ENCODE measurements around the gene CDY1B.
"Not testable (repeated sequence)": the region's sequence is repeated elsewhere in the genome, so short reads cannot be mapped to it uniquely, and the experiment has no call there.

Gene CDY1B, protein sequence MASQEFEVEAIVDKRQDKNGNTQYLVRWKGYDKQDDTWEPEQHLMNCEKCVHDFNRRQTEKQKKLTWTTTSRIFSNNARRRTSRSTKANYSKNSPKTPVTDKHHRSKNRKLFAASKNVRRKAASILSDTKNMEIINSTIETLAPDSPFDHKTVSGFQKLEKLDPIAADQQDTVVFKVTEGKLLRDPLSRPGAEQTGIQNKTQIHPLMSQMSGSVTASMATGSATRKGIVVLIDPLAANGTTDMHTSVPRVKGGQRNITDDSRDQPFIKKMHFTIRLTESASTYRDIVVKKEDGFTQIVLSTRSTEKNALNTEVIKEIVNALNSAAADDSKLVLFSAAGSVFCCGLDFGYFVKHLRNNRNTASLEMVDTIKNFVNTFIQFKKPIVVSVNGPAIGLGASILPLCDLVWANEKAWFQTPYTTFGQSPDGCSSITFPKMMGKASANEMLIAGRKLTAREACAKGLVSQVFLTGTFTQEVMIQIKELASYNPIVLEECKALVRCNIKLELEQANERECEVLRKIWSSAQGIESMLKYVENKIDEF

DNA sequence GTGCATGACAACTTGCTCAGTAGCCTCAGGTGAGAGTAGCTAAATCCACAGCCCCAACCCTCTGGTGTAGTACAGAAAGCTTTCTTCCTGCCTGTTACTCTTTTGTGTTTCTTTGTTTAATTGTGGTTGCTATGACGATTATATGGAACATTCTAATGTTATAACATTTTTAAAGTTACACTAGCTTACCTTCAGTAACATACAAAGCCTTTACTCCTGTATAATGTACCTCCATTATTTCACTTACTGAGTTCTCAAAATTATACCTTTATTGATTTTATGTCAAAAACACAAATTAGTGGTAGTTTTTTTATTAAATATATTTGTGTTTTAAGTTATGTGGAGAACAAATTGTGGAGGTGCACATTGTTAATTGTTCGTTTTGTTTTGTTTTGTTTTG is at the start of gene CDY1B:
Gene CDY1B, minus strand, starts transcription at position 101 of the 400 bp plus-strand sequence. CDS start 331 bp downstream, outside the sequence.
- H3K27ac ChIP-seq; DNase-seq (ENCODE audit: low spot score); POLR2A ChIA-PET (ENCODE audit: low non-redundant PET); CTCF ChIA-PET: not testable (repeated sequence)

DNA sequence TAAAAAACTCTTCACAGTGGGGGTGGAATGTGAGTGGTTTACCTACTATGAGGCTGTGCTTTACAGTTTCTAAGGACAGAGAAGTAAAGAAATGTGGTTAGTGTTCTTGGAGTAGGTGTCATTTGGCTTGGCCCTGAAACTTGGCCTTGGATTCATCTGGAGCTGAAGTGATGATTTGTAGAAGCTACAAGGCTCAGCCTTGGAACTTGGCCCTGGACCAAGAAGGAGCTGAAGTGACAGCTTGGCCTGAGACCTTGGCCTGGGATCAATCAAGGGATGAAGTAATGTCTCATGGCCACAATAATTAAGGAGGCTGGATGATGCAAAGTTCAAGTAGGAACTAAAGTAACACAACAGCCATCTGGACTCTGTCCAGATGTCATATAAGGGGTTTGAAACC is 1.7 kb upstream of the CDY1B start:
- CTCF ChIA-PET; POLR2A ChIA-PET (ENCODE audit: low non-redundant PET); DNase-seq (ENCODE audit: low spot score); H3K27ac ChIP-seq: not testable (repeated sequence)

DNA sequence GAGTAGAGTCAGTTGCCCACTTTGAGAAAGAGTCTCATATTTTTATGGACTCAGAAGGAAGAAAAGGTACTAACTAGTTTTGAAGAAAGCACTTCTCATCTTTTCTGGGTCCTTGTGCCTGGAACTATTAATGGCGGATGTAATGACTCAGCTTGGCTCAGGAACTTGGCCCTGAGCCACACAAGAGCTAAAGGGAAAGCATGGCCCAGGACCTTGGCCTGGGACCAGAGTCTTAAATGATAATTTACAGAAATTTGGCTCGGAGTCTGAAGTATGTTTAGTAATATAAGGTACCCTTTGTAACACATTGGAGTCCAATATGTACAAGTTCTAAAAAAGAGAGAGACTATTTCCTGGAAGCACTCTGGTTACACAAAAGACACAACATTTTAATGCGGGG is 4.6 kb downstream of the CDY1B start:
- CTCF ChIA-PET; POLR2A ChIA-PET (ENCODE audit: low non-redundant PET); DNase-seq (ENCODE audit: low spot score); H3K27ac ChIP-seq: not testable (repeated sequence)

DNA sequence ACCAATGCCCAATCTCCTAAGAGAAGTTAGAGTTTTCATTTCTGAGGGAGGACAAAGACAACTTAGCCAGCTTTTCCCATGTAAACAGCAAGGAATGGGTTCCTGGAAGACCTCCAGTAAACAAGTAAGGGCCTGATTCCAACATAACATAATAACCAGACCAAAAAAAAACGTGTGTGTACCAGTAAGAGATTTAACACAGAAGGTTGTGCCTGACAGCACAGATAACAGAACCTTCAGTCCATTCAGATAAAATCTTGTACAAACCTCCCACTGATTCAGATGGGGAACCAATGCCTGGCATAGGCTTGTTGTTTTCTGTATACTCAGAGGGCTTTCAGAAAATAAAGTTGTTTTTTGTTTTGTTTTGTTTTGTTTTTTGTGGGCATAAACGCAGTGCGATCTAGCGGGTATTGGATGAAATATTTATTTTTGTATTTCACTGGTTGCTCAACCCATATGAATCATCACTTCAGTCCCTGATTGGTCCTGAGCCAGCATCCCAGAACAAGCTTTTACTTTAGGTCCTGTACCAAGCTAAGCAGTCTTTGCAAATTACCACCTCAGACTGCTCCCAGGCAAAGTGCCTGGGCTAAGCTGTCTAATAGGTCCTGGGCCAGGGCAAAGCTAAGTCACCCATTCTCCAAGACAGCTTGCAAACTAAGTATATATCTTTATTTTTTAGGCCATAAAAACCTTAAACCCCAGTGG is 8.7 kb downstream of the CDY1B start:
- CTCF ChIA-PET; POLR2A ChIA-PET (ENCODE audit: low non-redundant PET); DNase-seq (ENCODE audit: low spot score); H3K27ac ChIP-seq: not testable (repeated sequence)

DNA sequence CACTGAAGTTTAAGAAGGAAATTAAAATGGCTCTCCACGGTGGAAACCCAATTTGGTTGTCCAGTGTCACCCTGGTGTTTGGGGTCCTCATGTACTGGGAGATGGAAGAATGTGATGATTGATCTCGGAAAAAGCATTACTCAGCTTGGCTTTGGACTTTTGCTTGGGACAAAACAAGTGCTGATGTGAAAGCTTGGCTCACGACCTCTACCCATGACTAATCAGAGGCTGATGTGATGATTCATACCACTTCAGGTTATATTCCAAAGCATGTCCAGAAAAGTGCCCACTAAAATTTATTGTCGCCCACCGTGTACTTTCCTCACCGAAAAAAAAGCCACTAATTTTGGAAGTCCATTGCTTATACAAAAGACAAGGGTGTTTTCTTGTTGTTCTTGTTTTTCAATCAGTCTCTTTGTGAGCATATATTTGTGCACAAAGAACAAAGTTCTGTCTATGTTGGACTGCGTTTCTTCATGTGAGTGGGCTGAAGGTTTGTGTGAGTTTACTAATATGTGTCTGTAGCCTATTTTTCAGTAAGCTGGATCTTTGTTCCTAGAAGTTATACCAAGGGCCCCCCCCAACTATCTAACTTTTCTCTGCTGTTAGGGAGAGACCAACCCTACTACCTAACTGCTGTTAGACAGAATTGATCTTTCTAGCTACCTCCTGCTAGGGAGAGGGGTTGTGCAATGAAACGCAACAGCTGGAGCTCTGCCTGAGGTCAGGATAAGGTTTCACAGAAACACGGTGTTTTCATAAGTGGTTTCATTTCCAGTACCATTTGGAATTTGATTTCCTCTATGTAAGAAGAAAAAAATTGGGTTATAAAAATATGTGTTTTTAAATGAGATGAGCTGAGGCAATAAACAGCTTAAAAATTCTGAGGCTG is 21.4 kb downstream of the CDY1B start:
- DNase-seq (ENCODE audit: low spot score); POLR2A ChIA-PET (ENCODE audit: low non-redundant PET); H3K27ac ChIP-seq; CTCF ChIA-PET: not testable (repeated sequence)
